ENCODE measurements around the gene DPH1. TPM values are rescaled to one million over a fixed set of nuclear protein-coding genes. Genes with fewer than 3 reads are reported as not detected.

DPH1 gene
- total and polyA plus RNA-seq, 4 donors = 9.8 to 24.6 (median 19.4) TPM

- TF ChIP-seq JUND (IDR thresholded peaks at IDR 0.05) (peak; percentile 79 to 91), RXRA (IDR thresholded peaks at IDR 0.05) (no peak), MAX (IDR thresholded peaks at IDR 0.05) (no peak), RAD21 (IDR thresholded peaks at IDR 0.05) (no peak), REST (IDR thresholded peaks at IDR 0.05) (peak; percentile 12)
- H3K27ac ChIP-seq (ENCODE audit: low read depth in 1 of 2, low read length in 2 of 2) = peak overlapping the region; percentile 64 to 75
- peaks cover 2 to 27% (median 17%) of the 10 kb centered on the region in 4 donors for H3K4me1 ChIP-seq (ENCODE audit: control insufficient read depth in 4 of 4, insufficient read depth in 4 of 4, low read length in 3 of 4)
- no peak overlapping the region for H3K4me3 ChIP-seq (ENCODE audit: low read depth in 1 of 3, low read length in 3 of 3)
- no peaks in the 10 kb centered on the region for H3K27me3 ChIP-seq (ENCODE audit: control insufficient read depth in 4 of 4, insufficient read depth in 4 of 4, low read length in 3 of 4)
- H3K9ac ChIP-seq (ENCODE audit: low read depth in 1 of 2, low read length in 2 of 2) = peak overlapping the region in 1 of 2 donors; percentile 10
- peaks cover 1 to 8% (median 5%) of the 10 kb centered on the region in 4 donors for H3K36me3 ChIP-seq (ENCODE audit: control insufficient read depth in 4 of 4, insufficient read depth in 3 of 4, low read depth in 1 of 4, low read length in 3 of 4)
- no peaks in the 10 kb centered on the region for H3K9me3 ChIP-seq (ENCODE audit: control insufficient read depth in 4 of 4, low read length in 3 of 4)
- WGBS = 74% methylated on average over 5 of the region's 5 CpGs
- no peak for DNase-seq (ENCODE audit: low spot score)
Observed at GRCh38 chr17:2085648-2085949, 55.6 kb downstream of the DPH1 start.

GRCh38 chr17:2086306-2086705, 56.4 kb downstream of the DPH1 start:
- Histone ChIP-seq H3K27me3 (ENCODE audit: control insufficient read depth in 4 of 4, insufficient read depth in 4 of 4, low read length in 3 of 4) (no peaks in the 10 kb centered on the region), H3K4me1 (ENCODE audit: control insufficient read depth in 4 of 4, insufficient read depth in 4 of 4, low read length in 3 of 4) (peaks cover 2 to 27% (median 17%) of the 10 kb centered on the region in 4 donors), H3K4me3 (ENCODE audit: low read depth in 1 of 3, low read length in 3 of 3) (no peak overlapping the region), H3K36me3 (ENCODE audit: control insufficient read depth in 4 of 4, insufficient read depth in 3 of 4, low read depth in 1 of 4, low read length in 3 of 4) (peaks cover under 1 to 2% (median 2%) of the 10 kb centered on the region in 4 donors), H3K9ac (ENCODE audit: low read depth in 1 of 2, low read length in 2 of 2) (no peak overlapping the region), H3K9me3 (ENCODE audit: control insufficient read depth in 4 of 4, low read length in 3 of 4) (no peaks in the 10 kb centered on the region), H3K27ac (ENCODE audit: low read depth in 1 of 2, low read length in 2 of 2) (peak overlapping the region; percentile 64 to 75)
- WGBS = 84% methylated on average over 3 of the region's 3 CpGs
- TF ChIP-seq EGR1 (IDR thresholded peaks at IDR 0.05; ENCODE audit: low read depth in 2 of 2) (no peak), ZBTB33 (IDR thresholded peaks at IDR 0.05) (no peak), FOXA2 (IDR thresholded peaks at IDR 0.05) (no peak), MAX (IDR thresholded peaks at IDR 0.05) (no peak), NR2F2 (IDR thresholded peaks at IDR 0.05) (no peak), SP1 (IDR thresholded peaks at IDR 0.05) (no peak), CTCF (IDR thresholded peaks at IDR 0.05; ENCODE audit: low read depth, low read length, missing input control) (no peak), REST (IDR thresholded peaks at IDR 0.05) (no peak), HNF4A (conservative IDR thresholded peaks at IDR 0.05) (no peak)
- no peak for DNase-seq (ENCODE audit: low spot score)

All from liver (tissue), 9 donors.